Hypothalamus (tissue), 51 donors: Measurements from ENCODE around the gene GATAD2A.

Experiments
- DNase-seq, 51 donors: peaks; one replicate each; lab custom pipeline; 2025; lab: John Stamatoyannopoulos, UW

GATAD2A gene

GRCh38 chr19:19554074-19555023 is 148.9 kb downstream of the GATAD2A start:
- DNase-seq = peak in 6 of 51 donors; percentile 0 to 31 (median 15)

GRCh38 chr19:19558055-19558454 is 152.6 kb downstream of the GATAD2A start:
- no peak for DNase-seq
